Tibial nerve (tissue), 4 donors: ENCODE results near the gene MUC22. TPM values are rescaled to one million over a fixed set of nuclear protein-coding genes. Genes with fewer than 3 reads are reported as not detected.
"Not testable (repeated sequence)": the region's sequence is repeated elsewhere in the genome, so short reads cannot be mapped to it uniquely, and the experiment has no call there.

Source experiments
- DNase-seq, 2 donors: peaks; one replicate each; pipeline ENCODE4 v3.0.0-alpha.2; 2019; ENCODE audit warnings: low spot score in 2 of 2
- H3K27ac ChIP-seq, 4 donors: fragments of 200-600 bp; sonication (generic) in 3 of 4; one replicate each; pipeline ENCODE4 v1.5.1; 2017 to 2019; ENCODE audit warnings: mild to moderate bottlenecking in 1 of 4
- H3K27me3 ChIP-seq, 2 donors: fragments of 200-600 bp; sonication (generic) in 1 of 2; one replicate each; pipeline versions ENCODE4 v1.5.1 to v1.6.0; 2017 to 2019
- H3K36me3 ChIP-seq, 3 donors: fragments of 200-600 bp; sonication (generic); one replicate each; pipeline ENCODE4 v1.5.1; 2018 to 2019
- H3K4me1 ChIP-seq, 4 donors: fragments of 200-600 bp; sonication (generic) in 3 of 4; one replicate each; pipeline ENCODE4 v1.5.1; 2017 to 2019
- H3K4me3 ChIP-seq, 4 donors: fragments of 200-600 bp; sonication (generic) in 3 of 4; one replicate each; pipeline ENCODE4 v1.5.1; 2017 to 2019; ENCODE audit warnings: mild to moderate bottlenecking in 1 of 4, moderate library complexity in 1 of 4
- H3K9me3 ChIP-seq, 4 donors: fragments of 200-600 bp; sonication (generic) in 3 of 4; one replicate each; pipeline ENCODE4 v1.5.1; 2017 to 2019
- CTCF ChIP-seq, 5 experiments: fragments of 200-600 bp in 3 of 5; fragments of 450-650 bp in 2 of 5; sonication (generic) in 3 of 5; IDR thresholded peaks; one replicate each; pipeline ENCODE4 v1.5.1; 2016 to 2019; ENCODE audit warnings: antibody characterized with exemption in 5 of 5, mild to moderate bottlenecking in 3 of 5, moderate library complexity in 2 of 5
- EP300 ChIP-seq, 2 donors: sonication (generic); formaldehyde crosslinking; IDR thresholded peaks; one replicate each; pipeline ENCODE4 v1.6.1; 2017; ENCODE audit warnings: antibody characterized with exemption in 2 of 2, mild to moderate bottlenecking in 1 of 2
- POLR2A ChIP-seq, 2 donors: fragments of 450-650 bp; IDR thresholded peaks; one replicate each; pipeline ENCODE4 v1.6.1; 2017; ENCODE audit warnings: antibody characterized with exemption in 2 of 2, mild to moderate bottlenecking in 2 of 2, moderate library complexity in 2 of 2
- WGBS, 2 donors: methylation state at CpG; one replicate each; pipeline ENCODE4 v1.1.5; 2018; 5-methylcytosine and 5-hydroxymethylcytosine counted together
- total RNA-seq, 4 donors: library from RNA; depleted of rRNA; stranded (reverse); fragments of >200 nt; gene quantifications; one replicate each; pipeline ENCODE4 v1.1.0, GENCODE V29; 2016

Gene MUC22
- total RNA-seq, 4 donors from 2014 or later, result not detected

- no peak overlapping the region for H3K27ac ChIP-seq
- H3K36me3 ChIP-seq, result no peaks in the 10 kb centered on the region
- H3K27me3 ChIP-seq, result no peaks in the 10 kb centered on the region
- H3K4me3 ChIP-seq, result no peak overlapping the region
- DNase-seq, result no peak
- TF ChIP-seq CTCF (IDR thresholded peaks at IDR 0.05) (no peak), EP300 (IDR thresholded peaks at IDR 0.05) (no peak), POLR2A (IDR thresholded peaks at IDR 0.05) (no peak)
- H3K9me3 ChIP-seq, result no peaks in the 10 kb centered on the region
- 93 to 96% methylated on average over 2 of the region's 2 CpGs for WGBS, 2 donors
- H3K4me1 ChIP-seq, result no peaks in the 10 kb centered on the region
Measured at GRCh38 chr6:30997301-30997700, 13.0 kb upstream of the MUC22 start.

- H3K4me1 ChIP-seq, result no peaks in the 10 kb centered on the region
- DNase-seq, result no peak
- no peaks in the 10 kb centered on the region for H3K27me3 ChIP-seq
- no peak overlapping the region for H3K27ac ChIP-seq
- WGBS, 2 donors, result 49 to 51% methylated on average over 5 of the region's 5 CpGs
- H3K4me3 ChIP-seq, result no peak overlapping the region
- no peaks in the 10 kb centered on the region for H3K36me3 ChIP-seq
- no peaks in the 10 kb centered on the region for H3K9me3 ChIP-seq
- TF ChIP-seq POLR2A (IDR thresholded peaks at IDR 0.05) (no peak), CTCF (IDR thresholded peaks at IDR 0.05) (no peak), EP300 (IDR thresholded peaks at IDR 0.05) (no peak)
Measured at GRCh38 chr6:30998785-30999184, 11.5 kb upstream of the MUC22 start.

- H3K4me3 ChIP-seq, H3K36me3 ChIP-seq, H3K27me3 ChIP-seq, H3K4me1 ChIP-seq, H3K9me3 ChIP-seq, H3K27ac ChIP-seq, DNase-seq: not testable (repeated sequence)
- 94% methylated on average over 6 to 10 of the region's 39 CpGs for WGBS, 2 donors
Measured at GRCh38 chr6:31000067-31000860, 10.0 kb upstream of the MUC22 start.

DNA sequence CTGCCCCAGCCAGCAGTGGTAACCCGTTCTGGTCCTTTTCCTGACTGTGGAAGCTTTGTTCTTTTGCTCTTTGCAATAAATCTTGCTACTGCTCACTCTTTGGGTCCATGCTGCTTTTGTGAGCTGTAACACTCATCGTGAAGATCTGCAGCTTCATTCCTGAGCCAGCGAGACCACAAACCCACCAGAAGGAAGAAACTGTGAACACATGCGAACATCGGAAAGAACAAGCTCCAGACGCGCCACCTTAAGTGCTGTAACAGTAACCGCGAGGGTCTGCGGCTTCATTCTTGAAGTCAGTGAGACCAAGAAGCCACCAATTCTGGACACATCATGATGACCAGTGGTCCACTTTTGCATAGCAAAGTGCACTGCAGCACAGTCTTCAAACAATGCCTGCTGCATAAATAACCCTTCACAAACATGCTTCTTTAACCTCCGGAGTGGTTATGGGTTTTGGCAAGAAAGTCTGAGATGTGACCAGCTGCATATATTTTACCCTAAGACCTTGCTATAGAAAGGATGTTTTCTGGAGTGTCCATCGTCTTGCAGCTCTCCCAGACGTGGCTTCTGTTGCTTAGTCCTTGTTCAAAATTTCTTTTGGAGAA lies 8.9 kb upstream of the MUC22 start:
- no peak overlapping the region for H3K4me3 ChIP-seq
- no peaks in the 10 kb centered on the region for H3K27me3 ChIP-seq
- no peaks in the 10 kb centered on the region for H3K9me3 ChIP-seq
- TF ChIP-seq POLR2A (IDR thresholded peaks at IDR 0.05) (no peak), EP300 (IDR thresholded peaks at IDR 0.05) (no peak), CTCF (IDR thresholded peaks at IDR 0.05) (no peak)
- H3K36me3 ChIP-seq, result no peaks in the 10 kb centered on the region
- no peak for DNase-seq
- no peak overlapping the region for H3K27ac ChIP-seq
- WGBS, 2 donors, result 73 to 78% methylated on average over 13 of the region's 13 CpGs
- H3K4me1 ChIP-seq, result no peaks in the 10 kb centered on the region

DNA sequence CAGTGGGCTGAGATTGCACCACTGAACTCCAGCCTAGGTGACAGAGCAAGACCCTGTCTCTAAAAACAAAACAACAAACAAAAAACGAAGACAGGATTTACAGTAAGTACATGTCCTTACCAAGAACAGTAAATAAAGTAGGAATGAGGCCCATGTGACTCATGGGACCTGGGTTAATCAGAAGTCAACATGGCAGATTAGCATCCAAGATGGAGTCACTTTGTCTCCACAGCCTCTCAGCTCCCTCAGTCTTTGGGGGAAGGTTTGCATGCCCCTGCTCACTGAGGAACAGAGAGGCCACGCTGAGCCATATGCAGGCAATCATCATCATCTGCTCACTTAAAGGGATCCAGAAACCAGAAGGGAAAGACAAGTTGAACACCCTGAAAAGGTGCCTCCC lies 7.8 kb upstream of the MUC22 start:
- no peaks in the 10 kb centered on the region for H3K4me1 ChIP-seq
- DNase-seq, result no peak
- TF ChIP-seq EP300 (IDR thresholded peaks at IDR 0.05) (no peak), POLR2A (IDR thresholded peaks at IDR 0.05) (no peak), CTCF (IDR thresholded peaks at IDR 0.05) (no peak)
- no peak overlapping the region for H3K4me3 ChIP-seq
- H3K36me3 ChIP-seq, result no peaks in the 10 kb centered on the region
- no peaks in the 10 kb centered on the region for H3K27me3 ChIP-seq
- no peak overlapping the region for H3K27ac ChIP-seq
- H3K9me3 ChIP-seq, result no peaks in the 10 kb centered on the region
- WGBS, 2 donors, result 72 to 73% methylated on average over 2 of the region's 2 CpGs
